Activated T-helper 1 cell treated with anti-CD3 and anti-CD28 coated beads, Interleukin-12 subunit alpha, Interleukin-12 subunit beta, Interleukin-2, Interleukin-4 antibody, amounts not matched to agents 30 ng/mL and 10 ng/mL and 1 ng/mL, durations not matched to agents 14 hours and 24 hours and 36 hours (primary cell): Measurements from ENCODE around the gene APOBEC3A. TPM values are rescaled to one million over a fixed set of nuclear protein-coding genes. Genes with fewer than 3 reads are reported as not detected.
"Not testable (repeated sequence)": the region's sequence is repeated elsewhere in the genome, so short reads cannot be mapped to it uniquely, and the experiment has no call there.

Experiments used
- DNase-seq: peaks from one replicate; pipeline ENCODE4 v3.0.0; 2021; ENCODE audit warnings: low spot score
- H3K27ac Mint-ChIP-seq: one replicate; pipeline ENCODE4 v1.8.0; 2021; ENCODE audit warnings: mild to moderate bottlenecking, mixed read lengths
- H3K27me3 Mint-ChIP-seq: one replicate; pipeline ENCODE4 v1.8.0; 2022; ENCODE audit warnings: mild to moderate bottlenecking, moderate library complexity, mixed read lengths; ENCODE audit not compliant: insufficient read depth
- H3K36me3 Mint-ChIP-seq: one replicate; pipeline ENCODE4 v1.8.0; 2021; ENCODE audit warnings: low read depth, mixed read lengths
- H3K4me1 Mint-ChIP-seq: one replicate; pipeline ENCODE4 v1.8.0; 2021; ENCODE audit warnings: low read depth, mixed read lengths
- H3K4me3 Mint-ChIP-seq: one replicate; pipeline ENCODE4 v1.8.0; 2021; ENCODE audit warnings: mild to moderate bottlenecking, moderate library complexity, mixed read lengths
- H3K9me3 Mint-ChIP-seq: one replicate; pipeline ENCODE4 v1.8.0; 2021; ENCODE audit warnings: mixed read lengths
- intact Hi-C: fragments of 100-400 bp; cut with micrococcal nuclease; formaldehyde crosslinking; loops from one replicate; pipeline ENCODE4 v1.15.1; 2024
- total RNA-seq: library from RNA; stranded (reverse); gene quantifications from 2 replicates; pipeline ENCODE4 v1.2.3, GENCODE V29; 2022

The APOBEC3A gene
- total RNA-seq, 1 donor from 2014 or later, result not detected

GRCh38 chr22:38955926-38956325, 1.5 kb upstream of the APOBEC3A start:
- Mint-ChIP-seq H3K4me1 (peaks cover 76% of the 10 kb centered on the region), H3K27me3 (peaks cover 5% of the 10 kb centered on the region), H3K4me3 (no peak overlapping the region), H3K9me3 (no peaks in the 10 kb centered on the region), H3K27ac (peak overlapping the region; percentile 98), H3K36me3 (no peaks in the 10 kb centered on the region)
- DNase-seq, result no peak
- intact Hi-C loops, result loop anchor here (2.0 kb wide), 1 partner anchor 251 kb away; the partner anchor contains the start of gene GTPBP1

GRCh38 chr22:38956551-38956950, 858 bp upstream of the APOBEC3A start:
- H3K36me3 Mint-ChIP-seq, result no peaks in the 10 kb centered on the region
- intact Hi-C loops, result no loop called here

GRCh38 chr22:38957808-38958650, 620 bp downstream of the APOBEC3A start:
- H3K27ac Mint-ChIP-seq, result no peak overlapping the region
- intact Hi-C loops, result no loop called here
- no peak overlapping the region for H3K4me3 Mint-ChIP-seq
- H3K4me1 Mint-ChIP-seq, result peaks cover 55% of the 10 kb centered on the region
- H3K9me3 Mint-ChIP-seq, result no peaks in the 10 kb centered on the region
- DNase-seq, result no peak
- H3K27me3 Mint-ChIP-seq, result peaks cover 7% of the 10 kb centered on the region
- no peaks in the 10 kb centered on the region for H3K36me3 Mint-ChIP-seq

More at GRCh38 chr22:38956551-38956950, 858 bp upstream of the APOBEC3A start:
- Mint-ChIP-seq H3K27ac (no peak overlapping the region), H3K4me1 (peaks cover 70% of the 10 kb centered on the region), H3K27me3 (peaks cover 5% of the 10 kb centered on the region), H3K4me3 (no peak overlapping the region), H3K9me3 (no peaks in the 10 kb centered on the region)
- DNase-seq, result no peak

GRCh38 chr22:38958651-38958943, 1.2 kb downstream of the APOBEC3A start:
- H3K4me1 Mint-ChIP-seq, result peaks cover 52% of the 10 kb centered on the region
- intact Hi-C loops, H3K36me3 Mint-ChIP-seq, H3K27me3 Mint-ChIP-seq, H3K4me3 Mint-ChIP-seq, H3K9me3 Mint-ChIP-seq, H3K27ac Mint-ChIP-seq, DNase-seq: not testable (repeated sequence)

GRCh38 chr22:38959590-38959989, 2.2 kb downstream of the APOBEC3A start:
- Mint-ChIP-seq H3K27me3 (peaks cover 8% of the 10 kb centered on the region), H3K27ac (no peak overlapping the region), H3K9me3 (no peaks in the 10 kb centered on the region), H3K36me3 (no peaks in the 10 kb centered on the region), H3K4me1 (peaks cover 47% of the 10 kb centered on the region), H3K4me3 (no peak overlapping the region)
- intact Hi-C loops, result no loop called here
- no peak for DNase-seq

GRCh38 chr22:38960673-38961072, 3.3 kb downstream of the APOBEC3A start:
- H3K9me3 Mint-ChIP-seq, H3K27me3 Mint-ChIP-seq, intact Hi-C loops, DNase-seq, H3K27ac Mint-ChIP-seq, H3K36me3 Mint-ChIP-seq, H3K4me3 Mint-ChIP-seq: not testable (repeated sequence)
- peaks cover 36% of the 10 kb centered on the region for H3K4me1 Mint-ChIP-seq

GRCh38 chr22:38963291-38963738, 5.9 kb downstream of the APOBEC3A start:
- H3K4me3 Mint-ChIP-seq, H3K36me3 Mint-ChIP-seq, H3K9me3 Mint-ChIP-seq, H3K27ac Mint-ChIP-seq, H3K27me3 Mint-ChIP-seq, DNase-seq, intact Hi-C loops: not testable (repeated sequence)
- peaks cover 27% of the 10 kb centered on the region for H3K4me1 Mint-ChIP-seq

- Mint-ChIP-seq H3K27ac (peak overlapping the region; percentile 0), H3K36me3 (no peaks in the 10 kb centered on the region), H3K4me1 (peaks cover 24% of the 10 kb centered on the region), H3K4me3 (no peak overlapping the region), H3K9me3 (no peaks in the 10 kb centered on the region), H3K27me3 (peaks cover 3% of the 10 kb centered on the region)
- DNase-seq, result no peak
- intact Hi-C loops, result no loop called here
Observed at GRCh38 chr22:38963872-38964271, 6.5 kb downstream of the APOBEC3A start.

GRCh38 chr22:38964306-38964705, 6.9 kb downstream of the APOBEC3A start:
- Mint-ChIP-seq H3K27ac (no peak overlapping the region), H3K4me1 (peaks cover 22% of the 10 kb centered on the region), H3K27me3 (peaks cover 5% of the 10 kb centered on the region), H3K4me3 (no peak overlapping the region), H3K9me3 (no peaks in the 10 kb centered on the region), H3K36me3 (no peaks in the 10 kb centered on the region)
- no peak for DNase-seq
- intact Hi-C loops, result no loop called here

- H3K36me3 Mint-ChIP-seq, result no peaks in the 10 kb centered on the region
- H3K9me3 Mint-ChIP-seq, result no peaks in the 10 kb centered on the region
- intact Hi-C loops, result no loop called here
- no peak for DNase-seq
- peaks cover 8% of the 10 kb centered on the region for H3K27me3 Mint-ChIP-seq
- no peak overlapping the region for H3K27ac Mint-ChIP-seq
- peaks cover 16% of the 10 kb centered on the region for H3K4me1 Mint-ChIP-seq
- H3K4me3 Mint-ChIP-seq, result no peak overlapping the region
Observed at GRCh38 chr22:38964989-38965388, 7.6 kb downstream of the APOBEC3A start.

GRCh38 chr22:38965614-38966379, 8.4 kb downstream of the APOBEC3A start:
- intact Hi-C loops, result no loop called here
- Mint-ChIP-seq H3K27ac (no peak overlapping the region), H3K36me3 (no peaks in the 10 kb centered on the region), H3K9me3 (no peaks in the 10 kb centered on the region), H3K27me3 (peaks cover 14% of the 10 kb centered on the region), H3K4me1 (peaks cover 22% of the 10 kb centered on the region), H3K4me3 (no peak overlapping the region)
- DNase-seq, result no peak

- Mint-ChIP-seq H3K9me3 (no peaks in the 10 kb centered on the region), H3K4me3 (no peak overlapping the region), H3K4me1 (peaks cover 24% of the 10 kb centered on the region), H3K27me3 (peaks cover 14% of the 10 kb centered on the region), H3K27ac (no peak overlapping the region), H3K36me3 (no peaks in the 10 kb centered on the region)
- no peak for DNase-seq
- intact Hi-C loops, result no loop called here
Observed at GRCh38 chr22:38966380-38966702, 8.9 kb downstream of the APOBEC3A start.

- Mint-ChIP-seq H3K36me3 (no peaks in the 10 kb centered on the region), H3K4me3 (no peak overlapping the region), H3K27me3 (peaks cover 14% of the 10 kb centered on the region), H3K4me1 (peaks cover 24% of the 10 kb centered on the region), H3K9me3 (no peaks in the 10 kb centered on the region), H3K27ac (no peak overlapping the region)
- intact Hi-C loops, result no loop called here
- no peak for DNase-seq
Observed at GRCh38 chr22:38966942-38967341, 9.5 kb downstream of the APOBEC3A start.
